ENCODE measurements around the gene SH3GL1.
A peak's percentile ranks its signal among the peaks of the same experiment; 100 is the strongest.

SH3GL1 gene

DNA sequence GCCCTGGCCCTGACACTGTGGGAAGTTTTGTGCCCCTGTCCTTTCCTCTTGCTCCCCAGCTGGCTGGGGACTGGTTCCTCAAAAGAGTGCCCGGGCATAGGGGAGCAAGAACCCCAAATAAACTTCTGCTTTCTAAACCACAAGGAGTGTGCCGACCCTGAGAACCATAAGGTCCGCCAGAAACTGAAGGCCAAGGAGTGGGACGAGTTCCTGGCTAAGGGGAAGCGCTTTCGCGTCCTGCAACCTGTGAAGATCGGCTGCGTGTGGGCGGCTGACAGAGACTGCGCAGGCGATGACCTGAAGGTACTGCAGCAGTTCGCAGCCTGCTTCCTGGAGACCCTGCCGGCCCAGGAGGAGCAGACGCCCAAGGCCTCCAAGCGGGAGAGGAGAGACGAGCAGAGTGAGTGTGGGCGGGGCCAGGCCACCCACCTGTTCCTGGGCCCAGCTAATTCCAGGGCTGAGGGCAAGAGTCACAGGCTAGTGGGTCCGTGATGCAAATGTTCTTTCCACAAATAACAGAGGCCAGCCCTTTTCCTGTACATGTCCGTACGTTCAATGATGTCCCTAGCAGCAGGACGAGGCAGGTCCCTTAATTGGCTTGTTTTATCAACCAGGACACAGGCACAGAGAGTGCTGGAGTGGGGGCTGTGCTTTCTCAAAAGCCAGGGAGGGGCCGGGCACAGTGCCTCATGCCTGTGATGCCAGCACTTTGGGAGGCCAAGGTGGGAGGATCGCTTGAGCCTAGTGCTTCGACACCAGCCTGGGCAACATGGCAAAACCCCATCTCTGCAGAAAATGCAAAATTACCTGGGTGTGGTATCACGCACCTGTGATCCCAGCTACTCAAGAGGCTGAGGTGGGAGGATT lies 31.7 kb upstream of the SH3GL1 start:
- no peak for DNase-seq

DNA sequence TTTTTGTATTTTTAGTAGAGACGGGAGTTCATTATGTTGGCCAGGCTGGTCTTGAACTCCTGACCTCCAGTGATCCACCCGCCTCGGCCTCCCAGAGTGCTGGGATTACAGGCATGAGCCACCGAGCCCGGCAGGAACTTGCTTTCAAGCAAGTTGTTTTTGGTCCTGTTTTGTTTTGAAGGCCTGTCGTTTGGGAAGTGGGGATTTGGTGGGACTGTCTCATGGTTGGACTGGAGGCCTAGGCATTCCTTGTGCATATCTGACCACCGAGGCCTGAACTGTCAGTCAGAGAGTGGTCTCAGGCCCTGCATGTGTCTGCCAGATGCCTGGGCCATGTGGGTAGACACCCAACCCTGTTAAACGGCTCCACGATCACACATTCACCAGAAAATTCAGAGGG lies 30.9 kb upstream of the SH3GL1 start:
- no peak for DNase-seq

DNA sequence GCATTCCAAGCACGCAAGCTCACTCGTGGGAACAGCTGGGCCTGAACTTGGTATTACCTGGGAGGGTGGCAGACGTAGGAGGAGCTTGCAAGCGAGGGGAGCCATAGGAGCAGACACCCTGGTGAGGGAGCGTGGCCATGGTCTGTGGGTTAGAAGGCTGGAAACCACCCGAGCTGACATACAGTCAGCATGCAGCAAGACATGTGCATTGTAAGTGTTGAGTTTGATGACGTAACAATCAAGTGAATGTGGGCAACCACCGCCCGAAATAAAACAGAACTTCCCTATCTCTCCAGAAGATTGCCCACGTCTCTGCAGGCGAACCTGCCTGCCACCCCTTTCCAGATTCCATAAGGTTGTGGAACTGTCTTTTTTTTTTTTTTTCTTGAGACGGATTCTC lies 30.4 kb upstream of the SH3GL1 start:
- DNase-seq = no peak

DNA sequence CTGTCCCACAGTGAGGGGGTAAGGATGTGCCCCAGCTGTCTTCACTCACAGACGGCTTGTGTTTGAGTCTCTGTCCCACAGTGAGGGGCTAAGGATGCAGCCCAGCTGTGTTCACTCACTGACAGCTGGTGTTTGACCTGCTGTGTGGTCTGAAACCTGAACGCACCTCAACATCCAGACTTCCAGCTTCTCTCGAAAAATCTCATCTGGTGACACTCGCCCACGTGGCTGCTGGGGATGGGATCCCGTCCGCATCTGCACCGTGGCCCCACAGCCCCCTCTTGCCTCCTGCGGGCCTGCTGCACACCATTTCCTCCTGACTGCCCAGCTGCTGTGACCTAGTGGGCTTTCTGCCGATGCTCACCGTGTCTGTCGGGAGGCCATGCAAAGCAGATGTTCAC lies 29.4 kb upstream of the SH3GL1 start:
- no peak for DNase-seq

DNA sequence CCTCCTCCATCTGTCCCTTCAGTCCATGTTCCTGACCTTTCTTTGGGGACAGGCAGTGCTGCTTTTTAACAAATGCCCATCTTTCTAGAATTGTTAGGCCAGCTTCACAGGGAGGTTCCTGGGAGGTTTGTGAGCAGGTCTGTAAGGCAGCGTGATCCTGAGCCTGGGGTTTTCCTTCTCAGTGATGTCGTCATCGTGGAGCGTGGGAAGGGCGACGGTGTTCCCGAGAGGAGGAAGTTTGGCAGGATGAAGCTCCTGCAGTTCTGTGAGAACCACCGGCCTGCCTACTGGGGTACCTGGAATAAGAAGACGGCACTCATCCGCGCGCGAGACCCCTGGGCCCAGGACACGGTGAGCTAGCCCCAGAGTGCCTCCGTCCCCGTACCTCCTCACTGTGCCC lies 28.9 kb upstream of the SH3GL1 start:
- DNase-seq = no peak

DNA sequence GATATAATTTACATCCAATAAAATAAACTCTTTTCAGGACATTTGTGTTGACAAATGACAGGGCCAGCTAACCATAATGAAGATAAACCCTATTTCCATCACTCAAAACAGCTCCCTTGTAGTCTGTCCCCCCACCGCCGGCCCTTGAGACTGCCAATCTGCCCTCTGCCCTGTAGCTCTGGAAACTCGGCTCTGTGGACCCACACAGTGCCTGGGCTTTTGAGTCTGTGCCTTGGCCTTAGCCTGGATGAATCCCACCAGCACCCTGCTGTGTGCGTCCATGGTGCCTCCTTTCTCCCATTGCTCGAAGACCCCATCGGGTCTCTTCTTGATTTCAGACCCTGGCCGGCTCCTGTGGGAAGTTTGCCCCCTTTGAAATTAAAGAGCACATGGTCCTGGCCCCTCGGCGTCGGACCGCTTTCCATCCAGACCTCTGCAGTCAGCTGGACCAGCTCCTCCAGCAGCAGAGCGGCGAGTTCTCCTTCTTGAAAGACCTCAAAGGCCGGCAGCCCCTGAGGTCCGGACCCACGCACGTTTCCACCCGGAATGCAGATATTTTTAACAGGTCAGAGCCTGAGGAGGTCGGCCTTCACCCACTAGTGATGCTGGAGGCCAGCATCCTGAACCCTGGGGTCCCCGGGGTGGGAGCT lies 28.1 kb upstream of the SH3GL1 start:
- no peak for DNase-seq

DNA sequence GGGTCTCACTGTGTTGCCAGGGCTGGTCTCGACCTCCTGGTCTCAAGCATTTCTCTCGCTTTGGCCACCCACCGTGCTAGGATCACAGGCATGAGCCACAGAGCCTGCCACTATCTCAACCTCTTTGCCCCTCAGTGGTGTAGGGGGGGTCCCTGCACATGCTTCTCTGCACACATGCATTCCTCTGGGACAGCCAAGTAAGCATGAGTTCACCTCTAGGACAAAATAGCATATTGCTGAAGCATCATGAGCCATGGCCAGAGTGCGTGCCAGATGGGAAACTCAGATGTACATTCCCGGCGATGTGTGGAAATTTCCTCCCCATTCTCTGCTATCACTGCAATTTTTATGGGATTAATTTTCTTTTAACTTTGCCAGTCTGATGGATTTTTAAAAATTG lies 25.2 kb upstream of the SH3GL1 start:
- DNase-seq = no peak

DNA sequence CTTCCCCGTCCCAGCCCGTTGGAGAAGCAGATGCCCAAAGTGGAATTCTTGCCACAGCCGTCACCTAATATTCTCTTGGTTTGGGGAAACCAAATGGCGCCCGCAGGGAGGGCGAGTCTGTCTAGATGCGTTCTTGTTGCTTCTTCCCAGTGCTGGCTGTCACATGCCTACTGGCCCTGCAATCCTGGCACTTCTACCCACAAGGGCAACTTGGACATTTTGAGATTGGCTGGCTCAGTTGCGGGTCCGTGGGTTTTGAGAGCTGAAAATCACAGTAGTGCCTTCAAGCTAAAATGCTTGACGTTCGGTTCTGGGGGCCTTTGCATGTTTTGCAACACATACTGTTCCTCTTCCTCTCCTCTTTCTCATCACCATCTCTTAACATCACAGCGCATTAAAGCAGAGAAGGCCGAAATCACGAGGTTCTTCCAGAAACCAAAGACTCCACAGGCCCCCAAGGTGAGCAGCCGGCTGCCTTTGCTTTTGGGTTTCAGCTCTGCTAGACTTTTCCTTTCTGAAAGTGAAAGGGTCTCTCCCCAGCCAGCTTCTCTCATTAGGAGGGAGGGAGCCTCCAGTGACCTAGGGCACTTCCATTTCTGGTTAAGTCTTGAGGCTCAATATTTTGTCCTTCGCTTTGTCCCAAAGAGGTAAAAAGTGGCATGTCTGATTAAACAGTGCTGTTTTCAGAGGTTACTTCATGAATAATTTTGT lies 23.2 kb upstream of the SH3GL1 start:
- DNase-seq = no peak

DNA sequence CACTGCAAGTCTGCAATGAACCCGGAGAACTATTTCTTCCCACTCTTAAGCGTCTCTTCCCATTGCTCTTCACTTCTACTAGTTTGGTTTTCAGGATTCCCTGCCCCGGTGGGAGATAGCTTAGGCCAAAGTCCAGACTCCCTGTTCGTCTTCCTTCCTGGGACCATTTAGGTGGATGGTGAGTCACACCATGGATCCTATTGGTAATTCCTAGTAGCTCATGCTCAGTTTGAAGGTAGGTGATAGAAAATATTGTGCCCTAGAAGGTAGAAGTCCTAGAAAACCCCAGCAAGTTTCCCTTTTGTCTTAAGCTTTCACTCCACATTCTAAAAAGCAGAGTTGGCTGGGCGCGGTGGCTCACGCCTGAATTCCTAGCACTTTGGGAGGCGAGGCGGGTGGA lies 15.9 kb upstream of the SH3GL1 start:
- DNase-seq = no peak

DNA sequence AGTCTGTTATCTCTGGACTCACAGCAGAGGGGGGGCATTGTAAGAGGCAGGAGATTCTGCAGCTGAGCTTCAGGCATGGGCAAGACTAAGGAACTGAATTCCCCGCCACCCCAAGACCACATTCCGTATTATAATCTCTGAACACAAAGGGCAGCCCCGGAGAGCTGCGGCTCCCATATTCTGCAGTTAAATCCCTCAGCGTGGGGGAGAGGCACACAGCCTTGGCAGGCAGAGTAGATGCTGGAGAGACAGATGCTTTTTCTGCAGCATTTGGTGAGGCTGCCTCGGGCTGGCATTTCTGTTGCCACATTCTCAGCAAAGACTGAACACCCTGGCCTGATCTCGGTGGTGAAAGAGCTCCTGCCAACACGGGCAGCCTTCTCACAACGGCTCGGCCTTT lies 15.0 kb upstream of the SH3GL1 start:
- DNase-seq = no peak

DNA sequence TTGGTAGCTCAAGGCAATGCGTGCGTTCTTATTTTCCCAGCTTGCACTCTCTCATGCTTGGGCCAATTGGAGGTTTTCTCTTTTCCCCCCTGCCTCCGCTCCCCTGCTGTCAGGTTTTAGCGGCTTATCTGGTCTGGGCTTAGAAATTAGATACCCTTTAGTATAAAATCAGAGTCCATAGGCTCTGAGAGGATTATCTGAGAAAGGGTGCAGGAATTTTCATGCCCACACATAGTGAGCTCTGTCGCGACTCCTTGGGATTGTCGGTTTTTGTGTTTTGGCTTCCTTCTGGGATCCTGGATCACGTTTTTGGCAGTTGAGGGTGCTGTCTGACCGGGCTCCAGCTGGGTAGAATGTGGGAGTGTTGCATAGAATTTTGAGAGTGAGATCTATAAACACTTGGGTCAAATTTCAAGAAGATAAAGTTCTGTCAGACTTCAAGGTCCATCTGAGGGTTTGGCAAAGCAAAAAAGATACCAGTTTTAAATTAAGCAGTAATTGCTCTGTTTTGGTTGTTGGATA lies 14.5 kb upstream of the SH3GL1 start:
- DNase-seq = no peak

DNA sequence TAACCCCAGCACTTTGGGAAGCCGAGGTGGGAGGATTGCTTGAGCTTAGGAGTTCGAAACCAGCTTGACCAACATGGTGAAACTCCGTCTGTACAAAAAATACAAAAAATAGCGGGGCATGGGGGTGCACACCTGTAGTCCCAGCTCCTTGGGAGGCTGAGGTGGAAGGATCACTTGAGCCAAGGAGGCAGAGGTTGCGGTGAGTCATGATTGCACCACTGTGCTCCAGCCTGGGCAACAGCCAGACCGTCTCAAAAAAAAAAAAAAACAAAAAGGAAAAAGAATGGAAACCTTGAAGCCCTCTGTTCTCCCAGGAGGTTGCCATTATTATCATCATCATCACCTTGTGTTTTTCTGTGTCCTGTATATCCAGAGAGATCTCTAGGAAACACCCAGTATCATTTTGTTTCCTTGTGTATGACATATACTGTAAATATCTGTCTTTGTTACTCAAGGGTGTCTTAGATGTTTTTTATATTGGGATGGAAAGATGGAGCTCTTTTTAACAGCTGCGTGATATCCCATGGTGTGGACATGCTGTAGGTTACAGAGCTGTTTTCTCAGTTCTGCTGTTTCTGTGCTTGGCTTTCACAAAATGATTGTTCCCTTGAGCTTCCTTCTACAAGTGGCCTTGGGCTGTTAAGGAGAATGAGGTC lies 13.9 kb upstream of the SH3GL1 start:
- DNase-seq = no peak

DNA sequence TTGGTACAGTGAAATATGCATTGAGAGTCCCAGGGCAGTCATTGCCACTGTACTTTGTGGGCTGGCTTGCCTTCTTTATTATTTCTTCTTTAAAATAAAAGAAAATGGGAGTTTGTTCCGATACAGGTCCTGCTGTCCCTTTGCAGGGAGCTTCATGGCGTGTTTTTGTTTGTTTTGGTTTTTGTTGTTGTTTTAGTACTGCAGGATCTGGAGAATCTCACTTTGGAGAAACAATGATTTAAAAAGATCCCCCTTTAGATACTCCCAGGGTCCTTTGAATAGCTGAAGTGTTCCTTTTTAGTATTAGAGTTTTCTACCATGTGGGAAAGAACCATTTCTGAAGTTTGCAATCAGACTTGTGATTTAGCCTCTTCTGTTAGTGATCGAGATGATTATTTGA lies 13.2 kb upstream of the SH3GL1 start:
- DNase-seq = no peak

DNA sequence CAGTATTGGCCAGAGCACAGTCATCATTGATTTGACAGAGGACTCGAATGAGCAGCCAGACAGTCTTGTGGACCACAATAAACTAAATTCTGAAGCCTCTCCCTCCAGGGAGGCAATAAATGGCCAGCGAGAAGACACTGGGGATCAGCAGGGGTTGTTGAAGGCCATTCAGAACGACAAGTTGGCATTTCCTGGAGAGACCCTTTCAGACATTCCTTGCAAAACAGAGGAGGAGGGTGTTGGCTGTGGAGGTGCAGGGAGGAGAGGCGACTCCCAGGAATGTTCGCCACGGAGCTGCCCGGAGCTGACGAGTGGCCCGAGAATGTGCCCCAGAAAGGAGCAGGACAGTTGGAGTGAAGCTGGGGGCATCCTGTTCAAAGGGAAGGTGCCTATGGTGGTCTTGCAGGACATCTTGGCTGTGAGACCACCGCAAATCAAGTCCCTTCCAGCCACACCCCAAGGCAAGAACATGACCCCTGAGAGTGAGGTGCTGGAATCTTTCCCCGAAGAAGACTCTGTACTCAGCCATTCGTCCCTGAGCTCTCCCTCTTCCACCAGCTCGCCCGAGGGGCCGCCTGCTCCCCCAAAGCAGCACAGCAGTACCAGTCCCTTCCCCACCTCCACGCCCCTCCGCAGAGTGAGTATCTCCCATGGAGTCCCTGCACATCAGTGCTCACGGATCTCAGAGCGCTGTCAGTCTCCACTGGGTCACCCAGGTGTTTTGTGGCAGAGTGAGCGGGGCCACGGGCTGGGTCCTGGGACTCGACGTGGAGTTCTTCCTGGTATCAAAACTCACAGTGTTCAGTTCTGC lies 9.0 kb upstream of the SH3GL1 start:
- no peak for DNase-seq

DNA sequence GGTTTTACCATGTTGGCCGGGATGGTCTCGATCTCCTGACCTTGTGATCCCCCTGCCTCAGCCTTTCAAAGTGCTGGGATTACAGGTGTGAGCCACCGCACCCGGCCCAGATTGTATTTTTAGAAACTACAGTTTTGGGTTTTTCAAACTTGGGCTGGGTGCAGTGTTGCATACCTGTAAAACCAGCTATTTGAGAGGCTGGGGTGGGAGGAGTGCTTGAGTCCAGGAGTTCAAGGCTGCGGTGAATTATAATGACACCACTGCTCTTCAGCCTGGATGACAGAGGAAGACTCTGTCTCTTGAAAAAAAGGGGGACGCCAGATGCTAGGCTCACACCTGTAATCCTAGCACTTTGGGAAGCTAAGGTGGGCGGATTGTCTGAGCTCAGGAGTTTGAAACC lies 6.3 kb upstream of the SH3GL1 start:
- no peak for DNase-seq

DNA sequence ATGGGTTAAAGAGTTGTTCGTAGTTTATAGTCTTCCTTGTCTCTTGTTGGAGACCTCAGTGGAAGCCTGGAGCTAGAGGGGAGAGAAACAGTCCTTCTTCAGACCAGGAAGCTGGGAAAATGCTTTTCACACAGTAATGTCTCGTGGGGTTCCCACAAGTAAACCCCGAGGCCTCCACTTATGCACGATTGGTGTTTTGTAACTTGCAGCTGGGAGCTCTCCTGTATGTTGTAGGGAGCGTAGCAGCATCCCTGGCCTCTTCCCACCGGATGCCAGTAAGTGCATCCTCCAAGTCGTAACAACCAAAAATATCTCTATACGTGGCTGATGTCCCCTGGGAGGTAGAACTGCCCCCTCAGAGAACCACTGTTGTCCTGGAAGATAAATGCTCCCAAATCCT lies 5.6 kb upstream of the SH3GL1 start:
- no peak for DNase-seq

DNA sequence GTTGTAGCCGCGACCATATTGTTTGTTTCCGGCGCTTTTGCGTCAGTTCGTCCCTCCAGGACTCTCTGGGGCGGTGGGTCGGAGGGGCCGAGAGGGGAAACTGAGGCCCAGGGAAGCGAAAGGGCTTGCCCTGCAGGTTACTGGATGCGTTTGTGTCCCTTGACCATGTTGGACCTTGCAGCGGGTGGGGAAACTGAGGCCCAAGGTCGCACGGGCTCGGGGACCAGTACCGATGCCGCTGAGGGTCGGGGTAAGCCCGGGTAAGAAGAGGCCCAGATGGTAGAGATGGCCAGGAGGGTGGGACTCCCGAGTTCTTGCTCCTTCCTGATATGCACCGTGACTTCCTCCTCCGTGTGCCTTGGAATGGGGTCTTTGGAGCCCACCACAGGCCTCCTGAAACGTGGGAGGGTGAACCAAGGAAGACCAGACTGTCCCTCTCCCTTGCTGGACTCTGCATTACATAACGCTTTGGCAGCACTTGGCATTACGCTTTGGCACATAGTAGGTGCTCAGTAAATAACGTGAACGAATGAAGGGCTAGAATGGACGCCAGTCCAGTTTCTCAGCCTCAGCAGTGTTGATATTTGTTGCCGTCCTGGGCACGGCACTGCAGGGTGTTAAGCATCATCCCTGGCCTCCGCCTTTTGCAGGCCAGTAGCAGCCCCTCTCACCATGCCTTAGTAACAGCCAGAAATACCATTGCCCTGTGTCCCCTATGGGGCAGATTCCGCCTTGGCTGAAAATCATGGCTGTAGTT lies 2.8 kb upstream of the SH3GL1 start:
- no peak for DNase-seq

DNA sequence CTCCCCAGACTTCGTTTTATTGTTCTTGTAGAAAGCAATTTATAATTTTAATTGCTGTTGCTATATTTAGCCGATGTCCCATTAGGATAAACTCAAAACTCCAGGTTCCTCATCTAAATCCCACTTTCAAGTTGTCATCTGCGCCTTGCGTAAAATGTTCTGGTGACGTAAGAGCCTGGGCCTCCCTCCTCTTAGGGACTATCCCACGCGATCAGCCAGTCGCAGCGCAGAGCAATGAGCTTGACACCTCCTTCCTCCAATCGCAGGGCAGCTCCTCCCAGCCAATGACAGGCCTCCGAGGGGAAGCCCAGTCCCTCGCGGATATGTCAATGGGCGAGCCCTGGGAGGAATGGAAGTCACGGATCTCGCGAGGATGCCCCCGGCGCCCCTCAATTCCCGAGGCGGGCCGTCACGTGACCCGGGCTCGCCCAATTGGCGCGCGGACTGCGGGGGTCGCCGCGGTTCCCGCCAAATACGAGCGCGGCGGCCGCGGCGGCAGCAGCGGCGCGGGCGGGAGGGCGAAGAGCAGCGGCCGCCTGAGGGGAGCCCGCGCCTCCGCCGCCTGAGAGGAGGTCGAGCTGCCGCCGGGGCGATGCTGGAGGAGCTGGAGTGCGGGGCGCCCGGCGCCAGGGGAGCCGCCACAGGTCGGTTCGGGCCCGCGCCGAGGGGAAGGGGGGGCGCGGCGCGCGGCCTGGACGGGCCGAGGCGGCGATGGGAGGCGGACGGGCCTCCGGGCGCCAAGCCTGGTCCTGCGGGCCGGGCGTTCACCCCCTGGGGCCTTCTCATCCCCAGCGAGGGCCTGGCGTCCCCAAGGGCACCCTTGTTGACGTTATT lies 2.0 kb upstream of the SH3GL1 start, which contains the start of gene CHAF1A:
Gene CHAF1A, plus strand, starts transcription at position 470 of the 834 bp plus-strand sequence. Its CDS starts 123 bp downstream, at position 593.
- DNase-seq = peak; percentile 99

DNA sequence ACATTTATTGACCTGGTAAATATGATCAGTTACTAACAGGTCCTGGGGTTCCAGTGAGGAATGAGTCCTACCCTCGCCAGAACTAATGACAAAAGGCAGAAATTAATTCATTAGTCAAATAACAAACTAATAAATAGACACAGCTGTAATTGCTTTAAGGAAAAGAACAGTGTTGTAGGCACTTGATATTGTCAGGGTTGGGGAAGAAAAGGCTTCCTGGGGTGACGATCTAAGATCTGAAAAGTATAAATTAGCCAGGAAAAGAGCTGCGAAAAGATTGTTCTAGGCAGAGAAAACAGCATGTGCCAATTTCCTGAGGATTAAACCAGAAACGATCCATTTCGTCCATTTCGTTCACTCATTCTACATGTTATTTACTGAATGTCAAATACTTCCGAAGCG lies 1.4 kb upstream of the SH3GL1 start:
- DNase-seq = no peak

DNA sequence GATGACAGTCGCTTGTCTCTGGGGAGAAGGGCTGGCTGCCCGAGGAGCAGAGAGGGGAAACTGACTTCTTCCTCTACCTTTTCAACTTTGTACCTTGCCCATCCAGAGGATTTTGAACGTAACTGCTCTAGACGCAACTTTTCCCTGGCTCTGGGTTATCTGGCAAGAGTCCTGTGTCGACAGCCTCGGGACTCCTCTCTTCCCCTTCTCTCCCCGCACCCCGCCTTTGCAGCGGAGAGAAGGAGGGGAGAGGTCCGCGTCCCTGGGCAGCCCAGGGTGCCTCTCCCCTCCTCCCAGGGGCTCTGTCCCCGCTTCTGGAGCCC lies 574 bp downstream of the SH3GL1 start:
- DNase-seq = no peak

All from DMS79 (cell line).